Hematopoietic multipotent progenitor cell treated with erythropoietin and hydrocortisone succinate and interleukin-3 and kit ligand, for 15 days (in vitro differentiated cells): ENCODE results near the gene MMP17.

ENCODE experiments used
- DNase-seq: peaks from one replicate; pipeline ENCODE4 v3.0.0-alpha.2; 2015; ENCODE audit warnings: low spot score

MMP17 gene

GRCh38 chr12:131895640-131896079, 67.5 kb downstream of the MMP17 start:
- no peak for DNase-seq

GRCh38 chr12:131896080-131896810, 68.1 kb downstream of the MMP17 start:
- peak; percentile 90 for DNase-seq

- no peak for DNase-seq
Measured at GRCh38 chr12:131896811-131897270, 68.6 kb downstream of the MMP17 start.

- DNase-seq = no peak
Measured at GRCh38 chr12:131897276-131897675, 69.1 kb downstream of the MMP17 start.

GRCh38 chr12:131897875-131898274, 69.7 kb downstream of the MMP17 start:
- no peak for DNase-seq

- DNase-seq = no peak
Measured at GRCh38 chr12:131900397-131900796, 72.2 kb downstream of the MMP17 start.
